WERI-Rb-1 (cell line): ENCODE measurements around the gene FAHD2A.

Experiments
- DNase-seq: peaks from one replicate; pipeline ENCODE4 v3.0.0-alpha.2; 2020
- H3K27ac ChIP-seq: fragments of 250-450 bp; sonication (Bioruptor Pico); 2 replicates; pipeline ENCODE4 v1.5.1; 2020; ENCODE audit warnings: mild to moderate bottlenecking, moderate library complexity
- H3K27me3 ChIP-seq: fragments of 250-450 bp; sonication (Bioruptor Pico); 2 replicates; pipeline ENCODE4 v1.5.1; 2021; ENCODE audit warnings: mild to moderate bottlenecking, low read depth, moderate library complexity; ENCODE audit not compliant: insufficient read depth, severe bottlenecking
- H3K36me3 ChIP-seq: fragments of 250-450 bp; sonication (Bioruptor Pico); 2 replicates; pipeline ENCODE4 v1.5.1; 2020; ENCODE audit warnings: mild to moderate bottlenecking, moderate library complexity
- H3K4me3 ChIP-seq: 2 replicates; pipeline ENCODE4 v1.5.1; 2011; ENCODE audit warnings: low read depth, mild to moderate bottlenecking, control low read depth, low read length
- H3K9me3 ChIP-seq: fragments of 250-450 bp; sonication (Bioruptor Pico); 2 replicates; pipeline ENCODE4 v1.5.1; 2021; ENCODE audit warnings: mild to moderate bottlenecking, moderate library complexity; ENCODE audit not compliant: severe bottlenecking
- TF ChIP-seq, protein P1 (sequence below): IDR thresholded peaks from 2 replicates; pipeline ENCODE4 v1.5.1; 2011; ENCODE audit warnings: low read depth, mild to moderate bottlenecking, control low read depth, inconsistent platforms, low read length

Gene FAHD2A

DNA sequence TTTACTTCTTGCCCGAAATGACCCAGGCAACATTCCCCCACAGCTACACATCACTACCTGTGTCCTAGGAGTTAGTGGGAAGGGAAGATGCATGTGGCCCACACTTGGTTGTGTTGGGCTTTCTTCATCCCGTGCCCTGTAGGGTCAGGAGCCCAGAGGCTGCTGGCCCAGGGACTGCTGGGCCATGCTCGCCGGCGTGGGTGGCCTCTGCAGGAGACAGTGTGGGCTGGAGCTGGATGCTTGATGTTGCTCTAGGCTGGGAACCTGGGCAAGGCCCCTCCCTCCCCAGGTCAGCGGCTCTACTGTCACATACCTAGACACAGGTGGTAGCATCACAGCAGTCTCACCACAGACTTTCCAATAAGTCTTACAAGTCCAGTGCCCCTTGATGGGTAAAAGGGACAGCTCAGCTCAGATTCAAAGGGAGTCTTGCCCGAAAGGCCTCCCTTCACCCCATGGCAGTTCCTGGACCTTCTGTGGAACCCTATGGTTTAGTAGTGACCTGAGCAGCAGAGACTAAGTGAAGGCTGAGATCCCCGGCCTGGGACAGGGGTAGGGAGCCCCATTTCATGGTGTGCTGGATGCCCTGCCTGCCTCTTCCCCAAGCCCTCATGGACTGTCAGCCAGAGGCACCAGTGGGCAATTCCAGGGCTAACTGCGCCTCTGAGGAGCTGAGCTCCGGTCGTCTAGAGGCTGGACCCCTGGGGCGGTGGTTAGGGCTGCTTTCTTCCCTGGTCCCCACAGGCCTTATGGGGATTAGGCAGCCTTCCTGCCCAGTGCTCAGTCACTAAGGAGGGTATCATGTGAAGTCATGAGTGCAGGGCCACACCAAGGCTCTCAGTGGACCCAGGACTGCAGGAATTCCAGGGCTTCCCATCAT, 45.4 kb upstream of the FAHD2A start:
- no peaks in the 10 kb centered on the region for H3K36me3 ChIP-seq
- no peaks in the 10 kb centered on the region for H3K27me3 ChIP-seq
- no peak overlapping the region for H3K4me3 ChIP-seq
- no peak overlapping the region for H3K27ac ChIP-seq
- TF ChIP-seq, protein P1, sequence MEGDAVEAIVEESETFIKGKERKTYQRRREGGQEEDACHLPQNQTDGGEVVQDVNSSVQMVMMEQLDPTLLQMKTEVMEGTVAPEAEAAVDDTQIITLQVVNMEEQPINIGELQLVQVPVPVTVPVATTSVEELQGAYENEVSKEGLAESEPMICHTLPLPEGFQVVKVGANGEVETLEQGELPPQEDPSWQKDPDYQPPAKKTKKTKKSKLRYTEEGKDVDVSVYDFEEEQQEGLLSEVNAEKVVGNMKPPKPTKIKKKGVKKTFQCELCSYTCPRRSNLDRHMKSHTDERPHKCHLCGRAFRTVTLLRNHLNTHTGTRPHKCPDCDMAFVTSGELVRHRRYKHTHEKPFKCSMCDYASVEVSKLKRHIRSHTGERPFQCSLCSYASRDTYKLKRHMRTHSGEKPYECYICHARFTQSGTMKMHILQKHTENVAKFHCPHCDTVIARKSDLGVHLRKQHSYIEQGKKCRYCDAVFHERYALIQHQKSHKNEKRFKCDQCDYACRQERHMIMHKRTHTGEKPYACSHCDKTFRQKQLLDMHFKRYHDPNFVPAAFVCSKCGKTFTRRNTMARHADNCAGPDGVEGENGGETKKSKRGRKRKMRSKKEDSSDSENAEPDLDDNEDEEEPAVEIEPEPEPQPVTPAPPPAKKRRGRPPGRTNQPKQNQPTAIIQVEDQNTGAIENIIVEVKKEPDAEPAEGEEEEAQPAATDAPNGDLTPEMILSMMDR: no peak
- DNase-seq: no peak
- no peaks in the 10 kb centered on the region for H3K9me3 ChIP-seq

DNA sequence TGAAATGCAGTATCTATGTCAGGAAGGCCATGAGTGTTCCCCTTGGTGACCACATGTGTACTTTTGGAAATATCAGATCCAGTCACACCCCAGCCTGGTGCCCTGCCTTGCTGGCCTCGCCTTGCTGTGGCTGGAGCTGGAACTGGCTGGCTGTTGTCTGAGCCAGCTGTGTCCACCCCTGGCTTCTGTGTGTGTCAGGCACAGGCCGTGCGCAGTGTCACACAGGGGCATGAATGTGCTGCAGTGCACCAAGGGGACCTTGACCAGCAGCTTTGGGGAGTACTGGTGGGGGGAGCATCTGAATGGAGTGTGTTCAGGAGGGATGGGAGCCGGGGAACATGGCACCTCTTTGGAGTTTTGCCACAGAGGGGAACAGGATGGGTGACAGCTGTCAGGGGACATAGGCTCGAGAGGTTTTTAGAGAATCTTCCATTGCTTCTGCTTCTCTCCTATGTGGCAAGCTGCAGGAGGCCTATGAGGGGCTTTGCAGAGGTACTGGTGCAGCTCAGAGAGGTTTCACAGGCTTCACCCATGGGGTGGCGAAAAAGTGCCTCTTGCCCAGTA, 44.7 kb upstream of the FAHD2A start:
- no peak for DNase-seq
- Histone ChIP-seq H3K27ac (no peak overlapping the region), H3K4me3 (no peak overlapping the region), H3K27me3 (no peaks in the 10 kb centered on the region), H3K36me3 (no peaks in the 10 kb centered on the region), H3K9me3 (no peaks in the 10 kb centered on the region)
- TF ChIP-seq, protein P1: no peak

DNA sequence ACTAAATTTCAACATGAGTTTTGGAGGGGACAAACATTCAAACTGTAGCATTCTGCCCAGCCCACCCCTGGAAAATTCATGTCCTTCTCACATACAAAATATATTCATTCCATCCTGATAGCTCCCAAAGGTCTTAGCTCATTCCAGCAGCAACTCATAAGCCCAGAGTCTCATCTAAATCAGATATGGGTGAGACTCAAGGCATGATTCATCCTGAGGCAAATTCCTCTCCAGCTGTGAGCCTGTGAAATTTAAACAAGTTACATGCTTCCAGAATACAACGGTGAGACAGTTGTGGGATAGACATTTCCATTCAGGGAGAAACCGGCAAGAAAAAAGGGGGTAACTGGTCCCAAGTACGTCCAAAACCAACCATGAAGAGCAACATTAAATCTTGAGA, 43.5 kb upstream of the FAHD2A start:
- Histone ChIP-seq H3K4me3 (no peak overlapping the region), H3K9me3 (no peaks in the 10 kb centered on the region), H3K27ac (no peak overlapping the region), H3K27me3 (no peaks in the 10 kb centered on the region), H3K36me3 (no peaks in the 10 kb centered on the region)
- no peak for DNase-seq
- TF ChIP-seq, protein P1: no peak

DNA sequence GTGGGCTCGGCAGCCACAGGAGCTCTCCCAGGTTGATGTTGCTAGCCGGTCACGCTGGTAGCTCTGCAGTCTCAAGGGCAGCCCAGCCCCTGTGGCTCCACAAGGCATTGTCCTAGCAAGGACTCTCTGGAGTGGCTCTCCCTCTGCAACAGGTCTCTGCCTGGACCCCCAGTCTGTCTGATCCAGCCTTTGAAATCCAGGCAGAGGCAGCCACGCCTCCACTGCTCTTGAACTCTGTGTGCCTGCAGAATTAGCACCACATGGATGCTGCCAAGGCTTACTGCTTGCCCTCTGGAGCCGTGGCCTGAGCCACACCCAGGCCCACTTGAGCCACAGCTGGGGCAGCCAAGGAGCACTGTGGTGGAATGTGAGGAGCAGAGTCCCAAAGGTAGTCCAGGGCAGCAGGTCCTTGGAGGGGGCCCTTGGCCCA, 43.0 kb upstream of the FAHD2A start:
- Histone ChIP-seq H3K27ac (no peak overlapping the region), H3K36me3 (no peaks in the 10 kb centered on the region), H3K4me3 (no peak overlapping the region), H3K27me3 (no peaks in the 10 kb centered on the region), H3K9me3 (no peaks in the 10 kb centered on the region)
- no peak for DNase-seq
- TF ChIP-seq, protein P1: no peak

DNA sequence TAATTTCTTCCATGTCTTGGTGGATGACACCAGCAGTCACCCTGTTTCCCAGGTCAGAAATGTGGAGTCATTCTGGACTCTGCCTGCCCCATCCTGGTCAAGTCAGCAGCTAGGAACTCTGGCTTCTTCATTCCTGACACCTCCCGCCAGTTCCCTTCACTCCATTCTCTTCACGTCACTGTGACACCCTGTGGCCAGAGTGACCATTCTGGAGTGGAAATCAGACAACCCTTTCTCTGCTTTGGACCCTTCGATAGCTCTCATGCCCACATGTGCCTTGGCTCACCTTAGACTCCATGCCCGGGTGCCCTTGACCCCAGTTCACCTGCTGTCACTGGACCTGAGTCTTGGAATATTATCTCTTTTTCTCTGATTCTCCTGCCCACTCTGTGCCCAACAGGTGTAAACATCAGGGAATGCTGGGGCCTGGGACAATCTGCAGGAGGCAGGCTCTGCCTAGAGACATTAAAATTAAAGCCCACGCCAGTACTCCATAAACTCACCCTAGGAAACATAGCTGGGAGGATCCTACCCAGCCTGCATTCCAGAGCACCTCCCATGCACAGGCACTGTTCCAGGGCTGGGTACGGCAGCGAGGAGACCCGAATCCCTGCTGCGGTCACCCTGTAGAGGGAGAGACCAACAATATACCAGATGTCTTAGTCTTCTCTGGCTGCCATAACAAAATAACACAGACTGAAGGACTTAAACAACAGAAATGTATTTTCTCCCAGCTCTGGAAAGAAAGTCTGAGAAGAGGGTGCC, 41.1 kb upstream of the FAHD2A start:
- DNase-seq: peak; percentile 2
- no peaks in the 10 kb centered on the region for H3K27me3 ChIP-seq
- H3K4me3 ChIP-seq: no peak overlapping the region
- H3K27ac ChIP-seq: no peak overlapping the region
- no peaks in the 10 kb centered on the region for H3K36me3 ChIP-seq
- TF ChIP-seq, protein P1: no peak
- H3K9me3 ChIP-seq: no peaks in the 10 kb centered on the region
